H1 (cell line): Measurements from ENCODE around the gene HS1BP3. TPM values are rescaled to one million over a fixed set of nuclear protein-coding genes. Genes with fewer than 3 reads are reported as not detected.

ENCODE experiments used
- CHD1 ChIP-seq: IDR thresholded peaks from 2 replicates; pipeline ENCODE4 v1.6.1; 2012; ENCODE audit warnings: low read depth, low read length, improper control_type of control experiment
- CTCF ChIP-seq, 3 experiments: IDR thresholded peaks; 1 replicate in 2 of 3; 2 replicates in 1 of 3; pipeline versions ENCODE4 v1.5.1 to v1.6.1; 2011; ENCODE audit warnings: low read length in 3 of 3, mild to moderate bottlenecking in 3 of 3, inconsistent platforms in 2 of 3, low read depth in 1 of 3, moderate library complexity in 1 of 3; ENCODE audit not compliant: insufficient read depth in 1 of 3; ENCODE audit errors: control extremely low read depth in 1 of 3
- PHF8 ChIP-seq: fragments of 200-600 bp; sonication (generic); conservative IDR thresholded peaks from 2 replicates; pipeline ENCODE4 v1.7.1; 2012; ENCODE audit warnings: low read depth, mild to moderate bottlenecking, inconsistent platforms, low read length, moderate library complexity
- polyA plus RNA-seq, 7 experiments: library from polyadenylated mRNA; depleted of rRNA in 3 of 7; stranded (reverse) in 5 of 7; unstranded in 2 of 7; fragments of >200 nt in 5 of 7; fragments of 200-250 nt in 2 of 7; gene quantifications; 1 replicate in 5 of 7; 2 replicates in 1 of 7; 4 replicates in 1 of 7; pipeline versions ENCODE4 v1.2.1 to v1.2.3, GENCODE V29; 2011 to 2013; ENCODE audit warnings: missing spikeins in 2 of 7, mixed read lengths in 2 of 7
- total RNA-seq: library from RNA; stranded (reverse); fragmentation: NEBNext Ultra II Directional; extraction: Animal tissue kit (Norgen Biotek cat#: 25700); gene quantifications from 2 replicates; pipeline ENCODE4 v1.2.1, GENCODE V29; 2021

Gene HS1BP3
- total and polyA plus RNA-seq, 2 of the 8 experiments (the other 6 are each of a cell fraction or from before 2014, with no cell fraction given) = 11.1 to 11.3 TPM

DNA sequence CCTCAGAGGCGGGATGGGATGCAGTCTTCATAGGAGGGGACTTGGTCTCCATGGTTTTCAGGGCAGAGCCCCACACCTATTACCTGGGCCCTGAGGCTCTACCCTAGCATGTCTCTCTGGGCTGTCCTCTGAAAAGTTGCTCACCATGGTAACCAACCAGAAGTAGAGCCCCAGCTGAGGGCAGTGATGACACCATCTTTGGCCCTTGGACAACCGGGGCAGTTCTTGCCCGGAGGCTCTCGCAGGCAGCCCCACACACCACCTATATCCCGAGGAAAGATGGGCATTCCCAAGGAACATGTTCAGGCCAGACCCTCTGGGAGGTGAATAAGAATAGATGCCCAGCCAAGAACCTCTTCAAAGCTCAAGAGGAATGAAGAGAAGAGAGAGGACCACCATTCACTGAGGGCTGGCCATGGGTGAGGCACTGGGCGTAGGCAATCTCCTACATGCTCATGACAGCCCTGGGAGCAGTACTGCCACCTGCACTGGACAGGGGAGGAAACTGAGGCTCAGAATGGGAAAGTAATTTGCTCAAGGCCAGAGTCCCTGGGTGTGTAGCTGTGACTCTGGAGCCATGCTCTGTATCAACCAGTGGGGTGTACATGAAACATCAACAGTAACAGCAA is 72.5 kb downstream of the HS1BP3 start (continued):
- TF ChIP-seq CTCF (IDR thresholded peaks at IDR 0.05; ENCODE audit: control extremely low read depth in 1 of 3, insufficient read depth in 1 of 3, low read depth in 1 of 3, low read length in 3 of 3) (no peak), PHF8 (no peak), CHD1 (no peak)
- TF ChIP-seq, all 59 proteins: peak for 0
